SU-DHL-6 (cell line): ENCODE results near the gene TSHZ2.

Source experiments
- CTCF ChIP-seq: fragments of 200-600 bp; sonication (generic); IDR thresholded peaks from one replicate; pipeline ENCODE4 v1.5.1; 2017; ENCODE audit warnings: antibody characterized with exemption, mild to moderate bottlenecking, low read length, moderate library complexity; ENCODE audit not compliant: insufficient read depth, poor library complexity, severe bottlenecking
- EZH2phosphoT487 ChIP-seq: fragments of 200-600 bp; sonication (generic), shearing (Covaris generic); conservative IDR thresholded peaks from 2 replicates; pipeline ENCODE4 v1.6.1; 2018; ENCODE audit warnings: mild to moderate bottlenecking, antibody characterized with exemption, low read length, moderate library complexity, mixed read lengths

DNA sequence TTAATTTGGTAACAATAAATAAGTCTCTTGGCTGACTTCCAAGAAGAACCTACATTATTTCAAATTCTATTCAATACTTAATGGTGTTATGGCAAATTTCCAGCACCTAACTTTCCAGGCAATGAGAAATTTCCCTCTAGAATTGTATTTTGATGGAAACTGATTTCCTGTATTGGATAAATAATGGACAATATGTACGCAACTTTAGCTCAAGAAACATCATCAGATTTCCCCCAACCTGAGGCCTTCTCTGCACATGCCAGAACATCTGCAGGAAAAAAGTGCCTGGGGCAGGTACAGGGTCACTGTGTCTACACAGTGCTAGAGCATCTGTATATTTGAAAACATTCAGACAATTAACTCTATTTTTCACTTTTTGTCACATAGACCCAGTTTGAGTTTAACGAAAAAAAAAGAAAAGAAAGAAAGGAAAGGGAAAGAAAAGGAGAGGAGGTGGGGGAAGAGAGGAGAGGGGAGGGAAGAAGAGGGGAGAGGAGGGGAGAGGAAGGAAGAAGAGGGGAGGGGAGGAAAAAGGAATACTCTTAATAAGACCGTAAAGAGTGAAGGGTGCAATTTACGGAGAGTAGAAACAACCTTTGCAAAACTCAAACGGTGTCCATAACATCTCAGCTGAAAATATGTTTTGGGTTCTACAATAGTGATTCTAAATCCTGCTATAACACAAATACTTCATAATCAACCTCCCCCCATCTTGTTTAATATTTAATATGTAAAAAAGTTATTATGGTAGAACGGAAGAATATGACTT, 130.0 kb downstream of the TSHZ2 start:
- TF ChIP-seq CTCF (no peak), EZH2phosphoT487 (no peak)
